Endodermal cell (in vitro differentiated cells): ENCODE measurements around the gene GADD45G. TPM values are rescaled to one million over a fixed set of nuclear protein-coding genes. Genes with fewer than 3 reads are reported as not detected.
A peak's percentile ranks its signal among the peaks of the same experiment; 100 is the strongest.

Experiments used
- DNase-seq: peaks from one replicate; pipeline ENCODE4 v3.0.0-alpha.2; 2017
- H3K27ac ChIP-seq: 2 replicates; pipeline ENCODE4 v1.5.1; 2013; ENCODE audit warnings: mild to moderate bottlenecking, low read depth, low read length, moderate library complexity
- H3K27me3 ChIP-seq: 2 replicates; pipeline ENCODE4 v1.6.1; 2013; ENCODE audit warnings: mild to moderate bottlenecking, low read length, moderate library complexity; ENCODE audit not compliant: insufficient read depth, control insufficient read depth, poor library complexity, severe bottlenecking
- H3K36me3 ChIP-seq: 2 replicates; pipeline ENCODE4 v1.7.0; 2013; ENCODE audit warnings: mild to moderate bottlenecking, low read length, moderate library complexity; ENCODE audit not compliant: control insufficient read depth, insufficient read depth
- H3K4me1 ChIP-seq: one replicate; pipeline ENCODE4 v1.7.0; 2013; ENCODE audit warnings: low read length; ENCODE audit not compliant: control insufficient read depth, insufficient read depth
- H3K4me3 ChIP-seq: 2 replicates; pipeline ENCODE4 v1.5.1; 2013; ENCODE audit warnings: mild to moderate bottlenecking, low read length, moderate library complexity
- H3K9ac ChIP-seq: 2 replicates; pipeline ENCODE4 v1.6.1; 2013; ENCODE audit warnings: mild to moderate bottlenecking, low read length, moderate library complexity; ENCODE audit not compliant: poor library complexity, severe bottlenecking; ENCODE audit errors: extremely low read depth
- H3K9me3 ChIP-seq: 2 replicates; pipeline ENCODE4 v1.6.1; 2013; ENCODE audit warnings: mild to moderate bottlenecking, low read length, moderate library complexity; ENCODE audit not compliant: control insufficient read depth
- H3K27ac Mint-ChIP-seq: 2 replicates; pipeline ENCODE4 v1.8.0; 2020; ENCODE audit warnings: mixed read lengths
- H3K27me3 Mint-ChIP-seq: 2 replicates; pipeline ENCODE4 v1.8.0; 2021; ENCODE audit warnings: mild to moderate bottlenecking, mixed read lengths; ENCODE audit not compliant: insufficient read depth
- H3K36me3 Mint-ChIP-seq: 2 replicates; pipeline ENCODE4 v1.8.0; 2020; ENCODE audit warnings: low read depth, mixed read lengths
- H3K4me1 Mint-ChIP-seq: 2 replicates; pipeline ENCODE4 v1.8.0; 2020; ENCODE audit warnings: mixed read lengths
- H3K4me3 Mint-ChIP-seq: 2 replicates; pipeline ENCODE4 v1.8.0; 2020; ENCODE audit warnings: mild to moderate bottlenecking, moderate library complexity, mixed read lengths
- H3K9me3 Mint-ChIP-seq: 2 replicates; pipeline ENCODE4 v1.8.0; 2020; ENCODE audit warnings: mild to moderate bottlenecking, mixed read lengths
- WGBS, 2 experiments: methylation state at CpG; one replicate each; pipeline versions ENCODE4 v1.1.5 to v1.1.7; 2013; ENCODE audit warnings: missing lambda C conversion rate in 2 of 2, mixed read lengths in 1 of 2; ENCODE audit not compliant: insufficient coverage in 1 of 2, insufficient read length in 1 of 2; 5-methylcytosine and 5-hydroxymethylcytosine counted together
- total RNA-seq, 2 donors: library from RNA; stranded (reverse); fragmentation: NEBNext Ultra II Directional in 1 of 2; extraction: Animal tissue kit (Norgen Biotek cat#: 25700) in 1 of 2; gene quantifications; 2 replicates in 1 of 2; 3 replicates in 1 of 2; pipeline ENCODE4 v1.2.1, GENCODE V29; 2021
- TF ChIP-seq, protein P1 (sequence below): fragments of 200-600 bp; sonication (generic); conservative IDR thresholded peaks from 2 replicates; pipeline ENCODE4 v1.5.0; 2021; ENCODE audit warnings: antibody characterized with exemption, mild to moderate bottlenecking

GADD45G gene
- total RNA-seq, 2 donors from 2014 or later, result 5.1 to 9.6 TPM

- WGBS, 2 experiments, result 1 to 20% methylated on average over 1 to 2 of the region's 2 CpGs
- Histone ChIP-seq H3K27ac (no peak overlapping the region), H3K27me3 (peaks cover 14% of the 10 kb centered on the region), H3K9ac (no peak overlapping the region), H3K36me3 (no peaks in the 10 kb centered on the region), H3K4me3 (no peak overlapping the region), H3K9me3 (no peaks in the 10 kb centered on the region), H3K4me1 (peaks cover 2% of the 10 kb centered on the region)
- Mint-ChIP-seq H3K27ac (no peak overlapping the region), H3K4me3 (no peak overlapping the region), H3K9me3 (no peaks in the 10 kb centered on the region), H3K4me1 (peaks cover 8% of the 10 kb centered on the region), H3K36me3 (no peaks in the 10 kb centered on the region), H3K27me3 (peaks cover 25% of the 10 kb centered on the region)
- no peak for DNase-seq
- TF ChIP-seq, protein P1, sequence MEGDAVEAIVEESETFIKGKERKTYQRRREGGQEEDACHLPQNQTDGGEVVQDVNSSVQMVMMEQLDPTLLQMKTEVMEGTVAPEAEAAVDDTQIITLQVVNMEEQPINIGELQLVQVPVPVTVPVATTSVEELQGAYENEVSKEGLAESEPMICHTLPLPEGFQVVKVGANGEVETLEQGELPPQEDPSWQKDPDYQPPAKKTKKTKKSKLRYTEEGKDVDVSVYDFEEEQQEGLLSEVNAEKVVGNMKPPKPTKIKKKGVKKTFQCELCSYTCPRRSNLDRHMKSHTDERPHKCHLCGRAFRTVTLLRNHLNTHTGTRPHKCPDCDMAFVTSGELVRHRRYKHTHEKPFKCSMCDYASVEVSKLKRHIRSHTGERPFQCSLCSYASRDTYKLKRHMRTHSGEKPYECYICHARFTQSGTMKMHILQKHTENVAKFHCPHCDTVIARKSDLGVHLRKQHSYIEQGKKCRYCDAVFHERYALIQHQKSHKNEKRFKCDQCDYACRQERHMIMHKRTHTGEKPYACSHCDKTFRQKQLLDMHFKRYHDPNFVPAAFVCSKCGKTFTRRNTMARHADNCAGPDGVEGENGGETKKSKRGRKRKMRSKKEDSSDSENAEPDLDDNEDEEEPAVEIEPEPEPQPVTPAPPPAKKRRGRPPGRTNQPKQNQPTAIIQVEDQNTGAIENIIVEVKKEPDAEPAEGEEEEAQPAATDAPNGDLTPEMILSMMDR, result no peak
These were observed 6.5 kb upstream of the GADD45G start for GRCh38 chr9:89598363-89598713.

GRCh38 chr9:89598926-89599325 lies 5.9 kb upstream of the GADD45G start:
- H3K4me1 ChIP-seq, result peaks cover 4% of the 10 kb centered on the region
- H3K9ac ChIP-seq, result no peak overlapping the region
- H3K27ac ChIP-seq, result no peak overlapping the region
- Mint-ChIP-seq H3K4me1 (peaks cover 6% of the 10 kb centered on the region), H3K36me3 (no peaks in the 10 kb centered on the region), H3K27ac (no peak overlapping the region), H3K9me3 (no peaks in the 10 kb centered on the region), H3K27me3 (peaks cover 21% of the 10 kb centered on the region), H3K4me3 (no peak overlapping the region)
- H3K4me3 ChIP-seq, result no peak overlapping the region
- TF ChIP-seq, protein P1, result no peak
- no peaks in the 10 kb centered on the region for H3K9me3 ChIP-seq
- no peak for DNase-seq
- no peaks in the 10 kb centered on the region for H3K36me3 ChIP-seq
- peaks cover 14% of the 10 kb centered on the region for H3K27me3 ChIP-seq
- WGBS, 2 experiments, result 83 to 88% methylated on average over 10 of the region's 10 CpGs

DNA sequence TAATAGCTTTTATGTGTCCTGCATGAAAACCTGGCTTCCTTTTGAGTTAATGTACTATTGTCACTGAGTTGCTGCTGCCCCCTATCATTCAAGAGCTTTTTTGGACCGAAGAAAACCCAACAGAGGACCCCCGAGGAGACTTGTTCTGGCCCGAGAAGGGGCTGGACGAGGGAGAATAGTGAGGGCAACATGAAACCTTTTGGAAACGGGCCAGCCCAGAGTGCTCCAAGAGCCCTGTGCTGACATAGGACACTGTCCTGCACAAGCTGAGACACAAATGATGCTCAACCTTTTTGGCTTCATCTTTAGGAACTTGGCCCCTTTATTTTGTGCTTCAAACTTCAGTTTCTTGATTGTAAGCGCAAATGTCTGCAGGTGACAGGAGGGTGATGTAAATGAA lies 4.0 kb upstream of the GADD45G start:
- Mint-ChIP-seq H3K27ac (no peak overlapping the region), H3K4me3 (no peak overlapping the region), H3K9me3 (no peaks in the 10 kb centered on the region), H3K27me3 (peaks cover 27% of the 10 kb centered on the region), H3K36me3 (no peaks in the 10 kb centered on the region), H3K4me1 (peaks cover 6% of the 10 kb centered on the region)
- Histone ChIP-seq H3K36me3 (no peaks in the 10 kb centered on the region), H3K9me3 (no peaks in the 10 kb centered on the region), H3K4me1 (peaks cover 4% of the 10 kb centered on the region), H3K9ac (no peak overlapping the region), H3K4me3 (no peak overlapping the region), H3K27ac (no peak overlapping the region), H3K27me3 (peaks cover 14% of the 10 kb centered on the region)
- DNase-seq, result peak; percentile 24
- TF ChIP-seq, protein P1, result no peak
- 83 to 88% methylated on average over 6 of the region's 6 CpGs for WGBS, 2 experiments
